ENCODE measurements around the gene CDH4. TPM values are rescaled to one million over a fixed set of nuclear protein-coding genes. Genes with fewer than 3 reads are reported as not detected.

Gene CDH4
- total RNA-seq, 1 donor from 2014 or later, result 0.06 TPM

- Histone ChIP-seq H3K27ac (no peak overlapping the region), H3K4me3 (no peak overlapping the region), H3K4me1 (no peaks in the 10 kb centered on the region), H3K27me3 (ENCODE audit: low read depth) (peaks cover 3% of the 10 kb centered on the region), H3K36me3 (no peaks in the 10 kb centered on the region), H3K9me3 (no peaks in the 10 kb centered on the region)
- ATAC-seq, result no peak
- no peak for DNase-seq
- intact Hi-C loops (cut with DNase I), result no loop called here
- no peak for TF ChIP-seq CTCF (IDR thresholded peaks at IDR 0.05)
Measured at GRCh38 chr20:61875996-61876395, 623.9 kb downstream of the CDH4 start.

DNA sequence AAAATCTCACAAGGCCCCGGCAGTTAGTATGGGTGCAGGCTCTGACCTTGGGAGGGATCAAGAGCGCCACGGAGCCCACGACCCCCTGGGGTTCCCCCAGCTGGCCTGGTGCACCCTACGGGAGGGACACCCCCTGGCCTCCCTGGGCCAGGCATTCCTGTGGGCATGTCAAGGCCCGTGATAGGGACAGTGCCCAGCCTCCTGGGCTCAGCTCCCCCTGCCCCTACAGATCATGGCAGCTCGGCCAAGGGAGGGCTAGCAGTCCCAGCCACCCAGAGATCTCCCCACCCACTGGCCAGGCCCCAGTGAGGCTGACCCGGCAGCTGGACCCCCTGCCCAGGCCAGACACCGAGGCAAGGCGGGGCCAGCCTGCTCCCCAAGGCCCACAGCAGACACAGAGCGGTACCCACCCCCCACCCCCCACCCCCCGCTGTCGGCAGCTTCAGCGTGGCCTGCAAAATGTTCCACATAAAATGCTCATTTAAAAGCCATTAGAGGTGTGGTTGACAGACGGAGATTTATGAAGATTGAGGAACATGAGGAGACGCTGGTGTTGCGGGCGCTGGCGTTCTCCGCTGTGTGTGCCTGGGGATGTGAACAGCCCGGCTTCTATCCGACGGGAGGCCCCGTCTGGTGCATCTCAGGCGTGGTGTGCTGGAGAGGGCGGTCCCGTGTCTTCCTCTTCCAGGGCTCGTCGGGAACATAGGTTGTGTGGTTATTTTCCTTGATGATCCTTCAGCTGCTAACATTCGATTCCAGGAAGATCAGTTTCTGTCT is 625.1 kb downstream of the CDH4 start:
- no peak for ATAC-seq
- intact Hi-C loops (cut with DNase I), result no loop called here
- no peak overlapping the region for H3K4me3 ChIP-seq
- H3K9me3 ChIP-seq, result no peaks in the 10 kb centered on the region
- DNase-seq, result no peak
- H3K36me3 ChIP-seq, result no peaks in the 10 kb centered on the region
- TF ChIP-seq CTCF (IDR thresholded peaks at IDR 0.05), result no peak
- H3K27ac ChIP-seq, result no peak overlapping the region
- peaks cover 4% of the 10 kb centered on the region for H3K27me3 ChIP-seq (ENCODE audit: low read depth)
- H3K4me1 ChIP-seq, result no peaks in the 10 kb centered on the region

- Histone ChIP-seq H3K4me3 (no peak overlapping the region), H3K9me3 (no peaks in the 10 kb centered on the region), H3K27ac (no peak overlapping the region), H3K27me3 (ENCODE audit: low read depth) (peaks cover 4% of the 10 kb centered on the region), H3K4me1 (no peaks in the 10 kb centered on the region), H3K36me3 (no peaks in the 10 kb centered on the region)
- no peak for ATAC-seq
- no peak for DNase-seq
- TF ChIP-seq CTCF (IDR thresholded peaks at IDR 0.05), result no peak
- intact Hi-C loops (cut with DNase I), result no loop called here
Measured at GRCh38 chr20:61877776-61878477, 625.9 kb downstream of the CDH4 start.

GRCh38 chr20:61878478-61879302 is 626.6 kb downstream of the CDH4 start:
- Histone ChIP-seq H3K4me1 (no peaks in the 10 kb centered on the region), H3K4me3 (no peak overlapping the region), H3K27me3 (ENCODE audit: low read depth) (peaks cover 10% of the 10 kb centered on the region), H3K36me3 (no peaks in the 10 kb centered on the region), H3K9me3 (no peaks in the 10 kb centered on the region), H3K27ac (no peak overlapping the region)
- TF ChIP-seq CTCF (IDR thresholded peaks at IDR 0.05), result no peak
- intact Hi-C loops (cut with DNase I), result no loop called here
- ATAC-seq (no peak), DNase-seq (no peak)

DNA sequence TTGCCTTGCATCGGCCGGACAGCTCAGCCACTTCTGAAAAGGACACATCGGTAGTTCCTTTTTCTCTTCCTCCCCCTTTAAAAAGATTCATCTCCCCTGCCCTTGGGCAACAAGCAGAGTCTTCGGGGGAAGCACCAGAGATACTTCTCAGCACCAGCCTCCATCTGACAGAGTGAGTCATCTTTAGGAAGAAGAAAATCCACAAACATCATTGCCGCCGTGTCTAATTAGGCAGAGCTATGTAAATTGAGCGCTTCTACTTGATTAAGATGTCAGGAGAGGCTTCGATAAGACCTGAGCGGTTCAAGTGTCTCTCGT is 627.2 kb downstream of the CDH4 start:
- no peak for DNase-seq
- intact Hi-C loops (cut with DNase I), result no loop called here
- no peak overlapping the region for H3K4me3 ChIP-seq
- no peaks in the 10 kb centered on the region for H3K9me3 ChIP-seq
- H3K36me3 ChIP-seq, result no peaks in the 10 kb centered on the region
- no peak overlapping the region for H3K27ac ChIP-seq
- no peaks in the 10 kb centered on the region for H3K4me1 ChIP-seq
- H3K27me3 ChIP-seq (ENCODE audit: low read depth), result peaks cover 15% of the 10 kb centered on the region
- no peak for TF ChIP-seq CTCF (IDR thresholded peaks at IDR 0.05)
- no peak for ATAC-seq
